Putamen (tissue), 1 donor: ENCODE data around the gene NAPSA.
A peak's percentile ranks its signal among the peaks of the same experiment; 100 is the strongest.
"Not testable (repeated sequence)": the region's sequence is repeated elsewhere in the genome, so short reads cannot be mapped to it uniquely, and the experiment has no call there.

Source experiments
- DNase-seq: peaks from one replicate; pipeline ENCODE4 v3.0.0-alpha.2; 2016; ENCODE audit warnings: low spot score

The NAPSA gene

DNA sequence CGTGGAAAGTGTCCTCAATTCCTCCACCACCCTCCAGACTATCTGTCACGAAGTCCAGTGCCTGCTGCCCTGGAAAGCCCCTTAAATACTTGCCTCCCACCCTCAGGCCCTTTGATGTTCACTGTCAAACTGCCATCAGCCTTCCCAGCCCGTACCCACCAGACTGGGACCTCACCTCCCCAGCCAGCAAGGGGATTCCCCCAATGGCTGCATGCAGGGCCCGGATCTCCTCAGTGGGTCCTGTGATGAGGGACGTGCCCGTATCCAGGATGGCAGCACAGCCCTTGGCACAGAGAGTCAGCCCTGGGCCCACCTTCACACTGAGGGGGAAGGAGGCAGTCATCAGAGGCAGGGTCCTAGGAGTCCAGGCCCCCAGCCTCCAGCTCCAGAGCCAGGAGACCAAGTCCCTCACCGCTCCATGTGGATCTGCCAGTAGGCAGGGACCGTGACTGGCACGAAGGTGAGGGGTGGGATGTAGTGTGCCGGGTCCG, 6.1 kb downstream of the NAPSA start:
- DNase-seq: no peak

DNA sequence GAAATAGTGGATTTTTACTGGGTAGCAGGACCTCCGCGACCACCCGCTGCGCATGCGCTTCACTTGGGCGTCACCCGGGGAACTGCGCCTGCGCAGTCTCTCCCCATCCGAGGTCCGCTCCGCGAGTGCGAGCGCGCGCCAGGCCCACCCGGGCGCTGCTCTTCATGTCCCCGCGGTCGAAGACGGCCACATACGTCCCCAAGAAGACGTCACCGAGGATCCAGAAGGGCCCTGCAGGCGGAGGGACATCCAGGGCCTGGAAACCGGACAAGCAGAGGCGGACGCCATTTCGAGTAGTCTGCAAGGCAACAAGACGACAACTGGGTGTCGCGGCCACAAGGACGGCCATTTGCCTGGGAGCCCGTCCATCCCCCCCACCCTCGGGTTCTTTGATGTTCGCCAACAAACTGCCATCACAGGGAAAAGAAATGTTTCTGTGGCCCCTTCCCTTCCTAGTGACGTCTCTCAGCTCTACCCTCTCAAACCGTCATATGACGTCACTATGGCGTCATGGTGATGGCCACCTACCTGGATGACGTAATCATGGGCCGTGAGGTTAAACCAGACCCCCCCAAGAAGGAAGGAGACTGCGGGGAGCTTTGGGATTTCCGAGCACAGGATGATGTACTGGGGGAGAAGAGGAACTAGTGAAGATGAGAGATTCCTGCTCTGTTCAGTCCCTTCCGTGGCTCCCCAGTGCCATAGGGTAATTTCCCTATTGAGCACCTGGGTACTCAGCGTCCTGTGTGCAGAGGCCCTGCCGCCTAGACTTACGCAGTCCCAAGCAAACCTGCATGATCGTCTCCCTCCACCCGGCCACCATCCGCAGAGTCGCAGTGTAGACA, 6.7 kb downstream of the NAPSA start:
- peak; percentile 66 for DNase-seq

DNA sequence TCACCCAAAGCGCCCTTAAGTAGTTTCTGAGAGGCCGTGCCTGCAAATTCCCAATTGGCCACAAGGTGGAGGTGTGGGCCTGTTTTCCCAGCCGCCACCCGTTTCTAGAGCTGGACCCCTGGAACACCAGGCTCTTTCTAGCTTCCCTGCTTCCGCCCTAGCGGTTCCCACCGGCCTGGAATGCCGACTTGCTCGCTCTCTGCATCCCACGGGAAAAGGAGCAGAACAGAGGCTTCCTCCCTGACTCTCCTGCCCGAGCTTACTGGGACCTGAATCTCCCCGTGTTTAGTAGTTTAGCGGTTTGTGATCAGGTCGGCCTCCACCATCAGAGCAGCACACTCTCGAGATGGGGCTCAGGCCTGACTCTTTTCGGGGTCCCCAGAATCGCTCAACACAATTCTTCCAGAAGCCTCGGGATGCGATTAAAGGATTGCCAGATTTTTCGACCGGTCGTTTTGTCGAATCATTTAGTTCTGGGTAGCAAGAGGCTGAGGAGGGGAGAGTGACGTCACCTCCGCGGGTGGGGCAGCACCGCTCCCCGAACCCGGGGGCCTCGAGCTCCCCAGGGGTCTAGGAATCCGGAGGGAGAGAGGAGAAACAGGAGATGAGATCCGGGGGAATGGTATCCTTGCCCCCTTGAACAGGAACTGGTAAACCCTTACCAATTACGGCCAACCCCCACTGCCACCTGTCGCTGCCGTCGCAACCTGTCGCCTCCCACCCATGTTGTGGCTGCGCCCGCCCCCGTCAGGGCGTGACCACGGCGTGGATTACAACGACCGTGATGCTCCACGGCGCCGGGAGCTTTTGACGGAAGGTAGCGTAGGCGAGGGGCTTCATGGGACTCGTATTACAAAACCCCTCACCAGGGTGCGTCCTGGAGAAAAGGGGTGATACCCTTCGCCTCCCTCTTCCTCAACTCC, 8.0 kb downstream of the NAPSA start:
- peak; percentile 79 for DNase-seq

DNA sequence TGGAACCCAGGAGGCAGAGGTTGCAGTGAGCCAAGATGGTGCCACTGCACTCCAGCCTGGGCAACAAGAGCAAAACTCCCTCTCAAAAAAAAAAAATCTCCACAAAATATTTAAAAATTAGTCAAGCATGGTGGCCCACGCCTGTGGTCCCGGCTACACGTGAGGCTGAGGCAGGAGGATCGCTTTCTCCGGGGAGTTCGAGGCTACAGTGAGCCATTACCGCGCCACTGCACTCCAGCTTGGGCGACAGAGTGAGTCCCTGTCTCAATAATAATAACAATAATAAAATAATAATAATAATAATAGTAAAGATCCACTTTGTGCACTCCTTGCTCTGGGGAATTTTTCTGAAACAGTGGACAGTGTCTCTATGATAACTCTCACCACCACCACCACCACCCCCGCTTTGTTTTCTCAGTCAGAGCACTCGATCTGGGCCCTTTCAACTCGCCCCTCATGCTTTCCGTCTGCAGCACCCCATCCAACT, 8.7 kb downstream of the NAPSA start:
- DNase-seq: no peak

DNA sequence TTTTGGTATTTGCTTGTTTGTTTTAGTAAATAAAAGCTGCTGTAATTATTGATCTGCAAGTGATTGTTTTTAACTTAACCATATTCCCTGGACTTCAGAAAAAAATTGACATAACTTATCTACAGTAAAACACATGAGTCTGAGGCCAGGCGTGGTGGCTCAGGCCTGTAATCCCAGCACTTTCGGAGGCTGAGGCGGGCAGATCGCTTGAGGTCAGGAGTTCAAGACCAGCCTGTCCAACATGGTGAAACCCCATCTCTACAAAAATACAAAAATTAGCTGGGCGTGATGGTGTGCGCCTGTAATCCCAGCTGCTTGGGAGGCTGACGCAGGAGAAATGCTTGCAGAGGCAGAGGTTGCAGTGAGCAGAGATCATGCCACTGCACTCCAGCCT, 12.0 kb downstream of the NAPSA start:
- not testable (repeated sequence) for DNase-seq

GRCh38 chr19:50352242-50352641, 13.2 kb downstream of the NAPSA start:
- DNase-seq: no peak

- no peak for DNase-seq
These were observed 16.0 kb downstream of the NAPSA start for GRCh38 chr19:50349277-50350057.

DNA sequence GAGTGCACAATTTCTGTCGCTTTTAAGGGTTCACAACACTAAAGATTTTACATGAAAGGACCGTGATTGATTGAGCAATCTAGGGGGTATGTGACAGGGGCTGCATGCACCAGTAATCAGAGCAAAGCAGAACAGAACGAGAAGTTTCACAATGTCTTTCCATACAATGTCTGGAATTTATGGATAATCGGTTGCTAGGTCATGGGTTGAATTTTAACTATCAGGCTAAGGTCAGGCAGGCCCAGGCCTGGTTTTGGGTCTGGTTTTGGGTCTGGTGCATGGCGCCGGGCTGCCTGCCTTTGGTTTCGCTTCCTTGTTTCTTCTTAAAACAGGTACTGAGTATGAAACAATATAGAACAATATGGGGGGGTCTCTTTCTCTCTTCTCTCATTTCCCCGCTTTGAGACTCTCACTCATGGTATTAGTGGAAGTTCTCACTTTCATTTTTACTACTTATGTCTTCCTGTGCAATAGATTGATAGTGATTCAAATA, 18.3 kb downstream of the NAPSA start:
- not testable (repeated sequence) for DNase-seq

- DNase-seq: no peak
These were observed 20.6 kb downstream of the NAPSA start for GRCh38 chr19:50344661-50345318.

GRCh38 chr19:50341091-50341564, 24.3 kb downstream of the NAPSA start:
- no peak for DNase-seq

DNA sequence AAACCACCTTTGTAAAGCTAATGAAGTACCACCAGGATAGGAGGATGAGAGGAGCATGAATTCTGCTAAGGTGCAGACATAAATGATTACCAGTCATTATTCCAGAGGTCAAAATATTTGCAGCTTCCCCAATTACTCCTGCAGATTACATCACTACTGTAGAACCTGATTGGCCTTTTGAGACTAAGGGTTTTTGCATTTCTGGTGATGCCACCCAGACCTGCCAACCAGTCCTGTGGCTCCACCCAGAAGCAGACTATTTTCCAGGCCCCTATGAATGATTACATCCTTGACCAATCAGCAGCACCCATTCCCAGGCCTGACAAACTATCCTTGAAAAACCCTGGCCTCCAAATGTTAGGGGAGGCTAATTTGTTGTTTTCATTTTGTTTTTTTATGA, 25.1 kb downstream of the NAPSA start:
- no peak for DNase-seq

GRCh38 chr19:50337031-50337430, 28.4 kb downstream of the NAPSA start:
- not testable (repeated sequence) for DNase-seq

DNA sequence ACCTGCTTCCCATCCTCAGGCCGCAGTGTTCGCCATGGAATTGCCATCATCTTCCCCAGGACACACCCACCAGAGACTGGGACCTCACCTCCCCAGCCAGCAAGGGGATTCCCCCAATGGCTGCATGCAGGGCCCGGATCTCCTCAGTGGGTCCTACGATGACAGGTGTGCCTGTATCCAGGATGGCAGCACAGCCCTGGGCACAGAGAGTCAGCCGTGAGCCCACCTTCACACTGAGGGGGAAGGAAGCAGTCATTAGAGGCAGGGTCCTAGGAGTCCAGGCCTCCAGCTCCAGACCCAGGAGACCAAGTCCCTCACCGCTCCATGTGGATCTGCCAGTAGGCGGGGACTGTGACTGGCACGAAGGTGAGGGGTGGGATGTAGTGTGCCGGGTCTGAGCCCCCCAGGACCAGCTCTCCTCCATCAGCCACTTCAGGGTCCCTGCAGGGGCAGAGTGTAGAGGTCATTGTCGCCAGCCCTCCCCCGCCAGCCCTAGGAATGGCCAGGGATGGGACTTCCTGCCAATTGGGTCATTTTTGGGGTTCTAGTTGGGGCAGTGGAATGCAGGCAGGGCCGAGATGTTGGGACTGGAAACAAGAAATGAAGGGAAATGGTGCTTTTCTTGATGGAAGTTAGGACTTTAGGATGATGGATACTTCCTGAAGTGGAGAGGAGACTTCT, 30.6 kb downstream of the NAPSA start:
- no peak for DNase-seq

GRCh38 chr19:50333737-50334617, 31.5 kb downstream of the NAPSA start:
- peak; percentile 84 for DNase-seq

- DNase-seq: peak; percentile 92
These were observed 32.2 kb downstream of the NAPSA start for GRCh38 chr19:50333235-50333736.

DNA sequence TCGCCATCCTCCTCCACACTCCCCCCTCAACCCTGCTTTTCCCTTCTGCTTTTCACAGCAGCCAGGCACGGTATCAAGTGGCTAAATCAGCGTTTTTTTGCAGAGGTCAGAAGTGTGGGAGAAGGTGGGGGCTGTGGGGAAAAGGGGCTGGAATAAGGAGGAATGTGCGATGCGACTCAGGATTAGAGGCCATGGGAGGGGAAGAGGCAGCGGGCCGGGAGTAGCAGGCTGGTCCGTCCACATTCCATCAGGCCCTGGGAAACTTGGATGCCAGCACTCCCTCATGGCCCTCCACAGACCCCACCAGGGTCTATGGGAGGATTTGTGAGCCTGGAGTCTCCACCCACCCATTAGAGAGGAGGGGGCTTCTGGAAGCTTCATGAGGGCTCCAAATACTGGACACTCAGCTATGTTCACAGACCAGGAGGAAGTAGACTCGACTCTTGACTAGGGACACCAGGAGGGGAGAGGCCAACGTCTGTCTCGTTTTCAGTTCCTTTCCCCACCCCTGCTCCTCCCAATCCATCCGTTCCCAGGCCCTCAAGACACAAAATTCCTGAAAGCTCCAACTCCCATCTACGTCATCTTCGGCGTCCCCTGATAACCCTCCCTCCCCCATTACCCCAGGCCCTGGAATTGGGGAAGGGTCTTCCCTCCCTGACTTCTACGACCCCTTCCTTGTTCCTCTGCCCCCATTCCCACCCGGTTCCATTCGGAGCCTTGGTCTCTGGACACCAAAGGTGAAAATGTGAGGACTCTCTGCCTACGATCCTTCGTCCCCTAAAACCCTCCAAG, 33.0 kb downstream of the NAPSA start:
- DNase-seq: no peak

DNA sequence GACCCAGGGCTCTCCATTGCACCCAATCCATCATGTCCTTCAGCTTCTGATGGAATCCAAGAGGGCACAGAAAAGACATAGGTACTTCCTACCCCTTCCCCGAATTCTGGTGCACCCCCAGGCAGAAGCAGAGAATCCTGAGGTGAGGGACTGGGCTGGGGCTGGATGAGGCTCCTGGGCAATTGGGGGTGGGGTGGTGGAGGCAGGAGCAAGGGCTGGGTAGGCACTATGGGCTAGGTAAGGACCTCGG, 33.5 kb downstream of the NAPSA start:
- DNase-seq: no peak

- no peak for DNase-seq
These were observed 34.0 kb downstream of the NAPSA start for GRCh38 chr19:50331221-50331993.
